ENCODE results near the gene NIPAL4.
A peak's percentile ranks its signal among the peaks of the same experiment; 100 is the strongest.

Gene NIPAL4

GRCh38 chr5:157518963-157519362 is 59.0 kb downstream of the NIPAL4 start:
- DNase-seq, result peak; percentile 63

DNA sequence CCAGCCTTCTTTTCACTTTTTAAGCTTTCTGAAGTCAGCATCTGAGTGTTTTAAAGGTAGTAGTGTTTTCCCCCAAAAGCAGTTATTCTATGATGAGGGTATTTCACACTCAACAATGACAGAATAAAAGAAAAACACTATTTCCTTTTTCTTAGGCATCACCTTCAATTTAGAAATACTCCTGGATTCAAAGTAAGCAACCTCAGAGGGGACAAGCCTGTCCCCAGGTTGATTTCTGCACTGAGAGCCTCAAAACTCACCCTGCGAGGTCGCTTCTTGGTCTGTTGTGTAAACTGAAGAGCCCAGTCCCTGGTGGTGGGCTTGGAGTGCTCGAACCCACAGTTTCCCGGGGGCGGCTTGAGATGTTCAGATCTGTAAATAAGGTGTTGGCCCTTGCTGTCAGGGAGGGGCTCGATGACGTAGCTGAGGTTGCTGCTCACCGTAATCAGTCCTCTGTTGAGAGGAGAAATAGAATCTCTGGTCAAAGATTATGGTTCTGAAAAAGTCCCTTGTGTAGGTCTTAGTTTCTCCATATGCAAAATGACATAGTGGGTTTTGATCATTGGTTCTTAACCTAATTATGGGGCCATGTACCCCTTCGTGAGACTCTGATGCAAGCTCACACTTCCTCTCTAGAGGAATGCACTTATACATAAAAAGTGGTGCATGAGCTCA is 59.7 kb downstream of the NIPAL4 start:
- DNase-seq, result no peak

- no peak for DNase-seq
Observed at GRCh38 chr5:157520911-157521703, 61.1 kb downstream of the NIPAL4 start.

GRCh38 chr5:157521704-157522029 is 61.7 kb downstream of the NIPAL4 start:
- DNase-seq, result no peak

DNA sequence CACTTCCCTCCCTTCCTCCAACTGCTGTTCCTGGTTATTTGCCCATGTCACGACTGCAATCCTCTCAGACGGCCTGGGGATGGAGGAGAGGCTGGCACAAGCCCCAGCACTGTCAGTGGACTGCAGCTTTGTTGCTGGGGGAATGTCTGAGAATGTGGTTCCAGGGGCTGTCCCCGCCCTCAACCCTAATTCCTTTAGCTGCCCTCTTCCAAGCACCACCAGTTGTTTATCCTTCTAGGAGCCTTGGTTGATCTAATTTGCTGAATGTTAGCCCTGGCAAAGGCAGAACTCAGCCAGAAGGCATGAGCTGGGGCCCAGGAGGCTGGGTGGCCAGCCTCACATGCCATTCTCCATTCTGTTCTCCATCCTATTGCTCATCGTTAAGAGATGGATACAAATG is 64.0 kb downstream of the NIPAL4 start:
- DNase-seq, result no peak

Measured in activated CD4-positive, alpha-beta T cell treated with anti-CD3 and anti-CD28 coated beads, Interleukin-10, Interleukin-2, amounts not matched to agents 100 ng/mL and 50 ng/mL, durations not matched to agents 16 hours and 8 hours (primary cell).